Calu3 (cell line): Measurements from ENCODE around the gene APH1A. TPM values are rescaled to one million over a fixed set of nuclear protein-coding genes. Genes with fewer than 3 reads are reported as not detected.
"Not testable (repeated sequence)": the region's sequence is repeated elsewhere in the genome, so short reads cannot be mapped to it uniquely, and the experiment has no call there.

Experiments used
- BruUV-seq: library from RNA; stranded (reverse); fragments of 400-500 nt; replicated peaks from 2 replicates; lab custom pipeline; 2021; lab: Mats Ljungman, UMichigan
- CTCF ChIA-PET: fragments of 300-600 bp; sonication (Branson Sonifier 250); formaldehyde crosslinking; loops from one replicate; lab custom pipeline; 2022; ENCODE audit warnings: antibody characterized with exemption; lab: Charles Lee
- DNase-seq: peaks from one replicate; pipeline ENCODE4 v3.0.0; 2022
- H3K27ac Mint-ChIP-seq: one replicate; pipeline ENCODE4 v1.8.0; 2022; ENCODE audit warnings: mixed read lengths; ENCODE audit not compliant: unreplicated experiment
- H3K27me3 Mint-ChIP-seq: one replicate; pipeline ENCODE4 v1.8.0; 2022; ENCODE audit warnings: mixed read lengths; ENCODE audit not compliant: unreplicated experiment
- H3K36me3 Mint-ChIP-seq: one replicate; pipeline ENCODE4 v1.8.0; 2022; ENCODE audit warnings: mild to moderate bottlenecking, moderate library complexity, mixed read lengths; ENCODE audit not compliant: insufficient read depth, unreplicated experiment
- H3K4me1 Mint-ChIP-seq: one replicate; pipeline ENCODE4 v1.8.0; 2022; ENCODE audit warnings: mild to moderate bottlenecking, low read depth, mixed read lengths; ENCODE audit not compliant: unreplicated experiment
- H3K4me3 Mint-ChIP-seq: one replicate; pipeline ENCODE4 v1.8.0; 2022; ENCODE audit warnings: mild to moderate bottlenecking, low read depth, moderate library complexity, mixed read lengths; ENCODE audit not compliant: unreplicated experiment
- H3K9me3 Mint-ChIP-seq: one replicate; pipeline ENCODE4 v1.8.0; 2022; ENCODE audit warnings: low read depth, mixed read lengths; ENCODE audit not compliant: unreplicated experiment
- intact Hi-C: fragments of 100-400 bp; cut with micrococcal nuclease; formaldehyde crosslinking; loops from one replicate; pipeline ENCODE4 v1.10.0; 2022; ENCODE audit not compliant: unreplicated experiment
- total RNA-seq: library from RNA; stranded (reverse); gene quantifications from 2 replicates; pipeline ENCODE4 v1.2.3, GENCODE V29; 2022
- TF ChIP-seq, protein P1 (sequence below): fragments of 200-600 bp; IDR thresholded peaks from one replicate; pipeline ENCODE4 v1.8.0; 2022; ENCODE audit warnings: antibody characterized with exemption; ENCODE audit not compliant: unreplicated experiment

Gene APH1A
- total RNA-seq, 1 experiment from 2014 or later: 195 TPM

GRCh38 chr1:150235294-150235851 lies 33.4 kb downstream of the APH1A start:
- TF ChIP-seq, protein P1, sequence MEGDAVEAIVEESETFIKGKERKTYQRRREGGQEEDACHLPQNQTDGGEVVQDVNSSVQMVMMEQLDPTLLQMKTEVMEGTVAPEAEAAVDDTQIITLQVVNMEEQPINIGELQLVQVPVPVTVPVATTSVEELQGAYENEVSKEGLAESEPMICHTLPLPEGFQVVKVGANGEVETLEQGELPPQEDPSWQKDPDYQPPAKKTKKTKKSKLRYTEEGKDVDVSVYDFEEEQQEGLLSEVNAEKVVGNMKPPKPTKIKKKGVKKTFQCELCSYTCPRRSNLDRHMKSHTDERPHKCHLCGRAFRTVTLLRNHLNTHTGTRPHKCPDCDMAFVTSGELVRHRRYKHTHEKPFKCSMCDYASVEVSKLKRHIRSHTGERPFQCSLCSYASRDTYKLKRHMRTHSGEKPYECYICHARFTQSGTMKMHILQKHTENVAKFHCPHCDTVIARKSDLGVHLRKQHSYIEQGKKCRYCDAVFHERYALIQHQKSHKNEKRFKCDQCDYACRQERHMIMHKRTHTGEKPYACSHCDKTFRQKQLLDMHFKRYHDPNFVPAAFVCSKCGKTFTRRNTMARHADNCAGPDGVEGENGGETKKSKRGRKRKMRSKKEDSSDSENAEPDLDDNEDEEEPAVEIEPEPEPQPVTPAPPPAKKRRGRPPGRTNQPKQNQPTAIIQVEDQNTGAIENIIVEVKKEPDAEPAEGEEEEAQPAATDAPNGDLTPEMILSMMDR: no peak
- no peaks in the 10 kb centered on the region for H3K36me3 Mint-ChIP-seq

GRCh38 chr1:150234566-150235293 lies 34.1 kb downstream of the APH1A start:
- TF ChIP-seq, protein P1: no peak
- peak; percentile 86 for DNase-seq
- Mint-ChIP-seq H3K4me3 (no peak overlapping the region), H3K36me3 (peaks cover 6% of the 10 kb centered on the region), H3K9me3 (no peaks in the 10 kb centered on the region), H3K27me3 (no peaks in the 10 kb centered on the region), H3K27ac (peak overlapping the region; percentile 89), H3K4me1 (peaks cover 11% of the 10 kb centered on the region)
- intact Hi-C loops: no loop called here
- CTCF ChIA-PET: interaction anchor here (0.5 to 1.7 kb wide), 2 partner anchors 41 to 48 kb away, joined by 3 to 5 read pairs; no protein-coding TSS in a partner anchor
- BruUV-seq: TSS peak; percentile 93

More at GRCh38 chr1:150235294-150235851, 33.4 kb downstream of the APH1A start:
- Mint-ChIP-seq H3K27ac (no peak overlapping the region), H3K9me3 (no peaks in the 10 kb centered on the region), H3K27me3 (no peaks in the 10 kb centered on the region), H3K4me1 (peaks cover 11% of the 10 kb centered on the region), H3K4me3 (no peak overlapping the region)
- no peak for DNase-seq
- intact Hi-C loops: no loop called here
- BruUV-seq: TSS peak; percentile 65
- CTCF ChIA-PET: no interaction called here

DNA sequence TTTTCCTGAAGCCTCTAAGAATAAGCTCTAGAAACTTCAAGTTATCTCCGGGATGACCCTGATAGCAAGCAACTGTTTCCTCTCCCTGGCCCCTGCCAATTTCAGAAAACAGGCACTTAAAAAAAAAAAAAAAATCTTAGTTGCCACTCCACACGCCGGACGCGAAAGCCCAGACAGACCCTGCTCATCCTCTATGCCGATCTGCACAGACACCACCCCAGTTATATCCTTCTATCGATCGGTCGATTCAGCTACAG lies 34.6 kb downstream of the APH1A start:
- Mint-ChIP-seq H3K4me3 (no peak overlapping the region), H3K36me3 (peaks cover 11% of the 10 kb centered on the region), H3K4me1 (peaks cover 11% of the 10 kb centered on the region), H3K27me3 (no peaks in the 10 kb centered on the region), H3K9me3 (no peaks in the 10 kb centered on the region), H3K27ac (peak overlapping the region; percentile 89)
- BruUV-seq: no TSS peak
- intact Hi-C loops: no loop called here
- CTCF ChIA-PET: interaction anchor here (0.5 to 1.7 kb wide), 2 partner anchors 40 to 47 kb away, joined by 3 to 5 read pairs; no protein-coding TSS in a partner anchor
- TF ChIP-seq, protein P1: no peak
- DNase-seq: no peak

- peak; percentile 69 for DNase-seq
- Mint-ChIP-seq H3K4me1 (peaks cover 11% of the 10 kb centered on the region), H3K27ac (peak overlapping the region; percentile 89), H3K36me3 (peaks cover 17% of the 10 kb centered on the region), H3K27me3 (no peaks in the 10 kb centered on the region), H3K4me3 (no peak overlapping the region), H3K9me3 (no peaks in the 10 kb centered on the region)
- intact Hi-C loops: no loop called here
- TSS peak; percentile 52 for BruUV-seq
- CTCF ChIA-PET: interaction anchor here (0.5 to 1.7 kb wide), 3 partner anchors 40 to 167 kb away, joined by 3 to 5 read pairs (median 3); no protein-coding TSS in a partner anchor
- TF ChIP-seq, protein P1: no peak
These were observed 35.2 kb downstream of the APH1A start for GRCh38 chr1:150233359-150234308.

- CTCF ChIA-PET: interaction anchor here (0.6 to 1.7 kb wide), 3 partner anchors 28 to 168 kb away, joined by 3 to 5 read pairs (median 3); no protein-coding TSS in a partner anchor
- BruUV-seq, H3K4me3 Mint-ChIP-seq, H3K9me3 Mint-ChIP-seq, DNase-seq, intact Hi-C loops, H3K27me3 Mint-ChIP-seq: not testable (repeated sequence)
- Mint-ChIP-seq H3K27ac (peak overlapping the region; percentile 89), H3K4me1 (peaks cover 11% of the 10 kb centered on the region), H3K36me3 (peaks cover 24% of the 10 kb centered on the region)
These were observed 35.9 kb downstream of the APH1A start for GRCh38 chr1:150232921-150233320.

DNA sequence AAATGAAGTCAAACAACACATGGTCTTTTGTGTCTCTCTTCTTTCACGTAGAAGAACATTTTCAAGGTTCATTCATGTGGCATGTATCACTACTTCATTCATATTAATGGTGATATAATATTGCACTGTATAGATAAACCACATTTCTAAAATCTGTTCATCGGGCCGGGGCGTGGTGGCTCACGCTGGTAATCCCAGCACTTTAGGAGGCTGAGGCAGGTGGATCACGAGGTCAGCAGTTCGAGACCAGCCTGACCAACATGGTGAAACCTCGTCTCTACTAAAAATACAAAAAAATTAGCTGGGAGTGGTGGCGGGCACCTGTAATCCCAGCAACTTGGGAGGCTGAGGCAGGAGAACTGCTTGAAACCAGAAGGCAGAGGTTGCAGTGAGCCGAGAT lies 40.6 kb downstream of the APH1A start:
- H3K27ac Mint-ChIP-seq, CTCF ChIA-PET, H3K27me3 Mint-ChIP-seq, H3K4me3 Mint-ChIP-seq, H3K9me3 Mint-ChIP-seq, DNase-seq, intact Hi-C loops, H3K4me1 Mint-ChIP-seq, BruUV-seq: not testable (repeated sequence)
- H3K36me3 Mint-ChIP-seq: peaks cover 67% of the 10 kb centered on the region
